HG02970 (cell line): ENCODE data around the gene SLC35A4.
"Not testable (repeated sequence)": the region's sequence is repeated elsewhere in the genome, so short reads cannot be mapped to it uniquely, and the experiment has no call there.

Experiments
- ATAC-seq: cut with Tn5 transposase; IDR thresholded peaks from one replicate; pipeline ENCODE4 v1.9.1; 2021; ENCODE audit warnings: mild to moderate bottlenecking, moderate library complexity, moderate number of reproducible peaks; ENCODE audit not compliant: unreplicated experiment, low FRiP score

SLC35A4 gene

DNA sequence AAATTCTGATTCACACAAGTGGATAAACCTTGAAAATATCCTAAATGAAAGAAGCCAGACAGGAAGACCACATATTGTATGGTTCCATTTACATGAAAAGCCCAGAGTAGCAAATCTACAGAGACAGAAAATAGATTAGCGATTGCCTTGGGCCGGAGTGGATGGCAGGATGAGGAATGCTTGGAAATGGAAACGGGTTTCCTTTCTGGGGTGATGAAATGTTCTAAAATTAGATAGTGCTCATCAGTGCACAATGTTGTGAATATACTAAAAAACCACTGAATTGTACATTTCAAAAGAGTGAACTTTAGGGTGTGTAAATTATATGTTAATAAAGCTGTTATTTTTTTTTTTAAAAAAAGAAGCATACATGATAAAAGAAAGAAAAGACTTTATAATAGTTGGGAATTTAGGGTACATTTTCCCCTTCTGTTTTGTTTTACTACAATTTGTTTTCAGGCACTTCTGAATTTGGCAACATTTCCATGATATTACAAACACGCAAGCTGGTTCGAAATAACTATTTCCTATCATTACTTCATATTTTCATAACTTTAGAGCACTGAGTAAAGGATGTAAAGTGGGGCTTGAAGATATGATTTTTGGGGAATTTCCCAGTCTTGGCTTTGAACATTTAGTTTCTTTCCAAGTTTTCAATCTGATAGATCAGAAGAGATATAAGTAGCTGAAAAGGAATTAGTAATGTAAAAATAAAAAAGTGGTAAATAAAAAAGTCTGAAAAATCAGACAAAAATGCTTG is 23.9 kb downstream of the SLC35A4 start:
- ATAC-seq: no peak

DNA sequence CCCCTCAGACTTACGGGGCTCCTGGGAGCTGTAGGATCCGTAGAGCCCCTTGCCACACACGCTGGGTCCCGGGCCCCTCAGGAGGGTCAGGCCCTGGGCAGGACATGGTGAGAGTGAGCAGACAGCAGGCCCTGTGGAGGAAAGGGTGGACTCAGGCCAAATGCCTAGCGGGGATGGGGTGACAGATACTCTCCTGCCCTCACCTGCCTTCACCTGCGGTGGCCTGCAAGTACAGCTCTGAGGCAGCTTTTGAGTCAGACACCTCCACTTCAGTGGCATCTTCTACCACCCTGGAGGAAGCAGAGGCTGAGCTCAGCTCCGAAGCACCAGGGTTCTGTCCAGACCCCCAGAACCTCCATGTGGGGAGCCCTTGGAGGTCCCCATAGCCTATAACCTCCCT is 26.2 kb downstream of the SLC35A4 start:
- no peak for ATAC-seq

DNA sequence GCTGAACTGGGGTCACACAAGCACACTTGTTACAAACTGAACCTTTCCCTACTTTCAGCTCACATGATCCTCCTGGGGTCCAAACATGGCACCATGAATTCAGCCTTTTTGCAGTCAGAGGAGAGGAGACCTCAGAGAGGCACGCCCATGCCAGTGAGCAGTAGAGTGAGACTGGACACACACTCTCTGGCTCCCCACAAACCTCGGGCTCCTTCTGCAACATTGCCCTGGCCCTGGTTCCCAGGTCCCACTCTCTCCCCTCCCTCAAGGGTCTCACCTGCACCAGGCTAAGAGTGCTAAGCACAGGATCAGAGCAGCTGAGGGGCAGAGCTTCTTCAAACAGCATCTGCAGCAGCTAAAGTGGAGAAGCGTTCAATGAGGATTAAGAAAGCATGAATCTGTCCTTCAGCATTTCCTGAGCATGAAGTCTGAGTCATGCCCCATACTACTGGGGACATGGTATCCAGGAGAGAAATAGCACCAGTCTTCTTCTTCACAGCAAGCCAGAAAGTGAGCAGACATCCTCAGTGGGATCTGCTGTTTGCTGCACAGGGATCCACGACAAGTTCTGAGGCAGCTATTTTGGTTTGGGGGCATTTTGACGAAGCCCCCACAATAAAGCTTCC is 27.2 kb downstream of the SLC35A4 start:
- no peak for ATAC-seq

DNA sequence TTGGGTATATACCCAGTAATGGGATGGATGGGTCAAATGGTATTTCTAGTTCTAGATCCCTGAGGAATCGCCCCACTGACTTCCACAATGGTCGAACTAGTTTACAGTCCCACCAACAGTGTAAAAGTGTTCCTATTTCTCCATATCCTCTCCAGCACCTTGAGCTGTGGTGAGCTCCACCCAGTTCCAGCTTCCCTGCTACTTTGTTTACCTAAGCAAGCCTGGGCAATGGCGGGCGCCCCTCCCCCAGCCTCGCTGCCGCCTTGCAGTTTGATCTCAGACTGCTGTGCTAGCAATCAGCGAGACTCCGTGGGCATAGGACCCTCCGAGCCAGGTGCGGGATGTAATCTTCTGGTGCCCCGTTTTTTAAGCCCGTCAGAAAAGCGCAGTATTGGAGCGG is 28.4 kb downstream of the SLC35A4 start:
- ATAC-seq: not testable (repeated sequence)

DNA sequence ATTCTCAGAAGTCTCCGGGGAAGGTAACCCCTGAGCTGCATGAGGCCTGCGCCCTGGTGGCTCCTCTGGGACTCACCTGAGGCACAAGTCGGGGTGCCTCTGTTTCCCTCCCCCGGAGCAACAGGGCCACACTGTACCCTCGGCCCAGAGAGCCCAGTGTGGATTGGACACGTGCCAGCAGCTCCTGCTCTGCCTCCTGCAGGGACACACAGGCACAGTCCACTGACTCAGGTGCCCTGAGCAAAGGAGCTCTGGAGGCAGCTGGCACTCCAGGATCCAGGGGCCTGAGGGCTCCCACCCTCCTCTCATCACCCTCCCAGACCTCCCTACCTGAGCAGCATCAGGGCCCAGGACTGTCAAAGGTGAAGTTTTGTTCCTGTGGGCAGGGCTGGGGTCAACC is 29.5 kb downstream of the SLC35A4 start:
- ATAC-seq: no peak

DNA sequence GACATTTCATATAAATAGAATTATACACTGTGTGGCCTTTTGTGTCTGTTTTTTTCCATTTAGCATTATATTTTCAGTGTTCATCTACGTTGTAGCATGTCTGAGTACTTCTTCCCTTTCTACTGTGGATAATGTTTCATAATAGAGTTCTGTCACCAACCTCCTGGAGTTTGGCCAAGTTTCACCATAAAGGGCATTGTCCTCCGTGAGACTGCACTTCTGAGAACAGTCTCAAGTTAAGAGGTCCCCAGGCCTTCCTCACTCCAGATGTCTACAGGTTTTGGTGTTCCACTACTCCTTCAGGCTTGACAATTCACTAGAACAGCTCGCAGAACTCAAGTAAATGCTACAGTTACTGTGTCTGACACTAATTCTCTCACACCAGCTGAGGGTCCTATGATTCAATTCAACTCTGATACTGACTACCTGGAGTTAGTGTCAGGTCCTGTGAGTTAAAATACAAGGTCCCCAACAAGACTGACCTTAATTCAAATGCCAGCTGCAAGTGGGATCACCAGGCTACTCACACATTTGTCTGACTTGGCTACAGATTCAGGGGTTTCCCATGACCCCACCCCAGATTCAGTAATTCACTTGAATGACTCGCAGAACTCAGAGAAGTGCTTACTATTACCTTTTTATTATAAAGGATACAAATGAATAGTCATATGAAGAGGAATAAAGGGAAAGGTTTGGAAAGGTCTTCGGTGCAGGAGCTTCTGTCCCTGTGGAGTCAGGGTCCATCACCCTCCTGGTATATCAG is 31.1 kb downstream of the SLC35A4 start:
- no peak for ATAC-seq

DNA sequence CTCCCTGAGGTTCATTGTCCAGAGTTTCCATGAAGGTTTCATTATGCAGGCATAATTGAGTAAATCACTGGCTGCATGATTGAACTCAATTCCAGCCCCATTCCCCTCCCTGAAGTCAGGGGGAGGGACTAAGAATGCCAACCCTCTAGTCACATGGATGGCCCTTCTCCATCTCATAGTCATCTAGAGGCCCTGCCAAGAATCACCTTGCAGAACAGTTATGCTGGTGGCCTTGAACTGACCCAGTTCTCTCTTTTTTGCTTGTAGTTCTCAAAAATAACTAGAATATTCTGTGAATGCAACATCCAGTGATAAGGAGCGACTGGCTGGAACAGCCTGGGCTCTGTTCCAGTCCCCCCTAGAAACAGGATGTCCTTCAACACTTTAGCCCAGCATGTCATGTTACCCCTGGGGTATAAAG is 31.7 kb downstream of the SLC35A4 start:
- no peak for ATAC-seq

DNA sequence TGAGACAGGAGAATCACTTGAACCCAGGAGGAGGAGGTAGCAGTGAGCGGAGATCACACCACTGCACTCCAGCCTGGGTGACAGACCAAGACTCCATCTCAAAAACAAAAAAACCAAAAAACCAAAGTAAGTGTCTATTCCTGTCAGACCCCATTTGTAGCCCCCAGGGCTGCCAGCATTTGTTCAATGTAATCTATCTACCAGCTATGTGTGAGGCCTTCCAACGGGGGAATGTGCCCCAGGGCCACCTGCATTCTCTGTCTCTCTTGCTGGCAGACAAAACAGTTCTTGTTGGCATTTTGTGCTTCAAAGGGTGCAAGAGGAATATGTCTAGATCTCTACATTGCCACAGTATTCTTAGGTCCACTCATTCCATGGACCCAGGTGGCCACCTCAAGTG is 34.2 kb downstream of the SLC35A4 start:
- no peak for ATAC-seq

DNA sequence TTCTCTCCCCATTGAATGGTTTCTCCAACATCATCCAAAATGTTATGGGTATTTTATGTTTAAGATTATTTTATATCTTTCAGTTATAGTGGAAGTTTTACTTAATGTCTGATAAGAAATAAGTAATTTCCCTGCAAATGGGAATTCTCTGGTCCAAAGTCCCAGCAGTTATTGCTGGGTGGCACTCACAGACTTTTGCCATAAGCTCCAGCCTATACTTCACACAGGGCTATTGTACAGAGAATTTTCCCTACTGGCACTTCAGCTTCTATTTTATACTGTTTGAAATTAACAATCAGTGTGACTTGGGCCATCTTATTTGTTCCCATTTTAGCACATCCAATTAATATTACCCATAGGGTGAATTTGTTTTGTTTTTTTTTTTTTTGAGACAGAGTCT is 35.5 kb downstream of the SLC35A4 start:
- ATAC-seq: no peak

DNA sequence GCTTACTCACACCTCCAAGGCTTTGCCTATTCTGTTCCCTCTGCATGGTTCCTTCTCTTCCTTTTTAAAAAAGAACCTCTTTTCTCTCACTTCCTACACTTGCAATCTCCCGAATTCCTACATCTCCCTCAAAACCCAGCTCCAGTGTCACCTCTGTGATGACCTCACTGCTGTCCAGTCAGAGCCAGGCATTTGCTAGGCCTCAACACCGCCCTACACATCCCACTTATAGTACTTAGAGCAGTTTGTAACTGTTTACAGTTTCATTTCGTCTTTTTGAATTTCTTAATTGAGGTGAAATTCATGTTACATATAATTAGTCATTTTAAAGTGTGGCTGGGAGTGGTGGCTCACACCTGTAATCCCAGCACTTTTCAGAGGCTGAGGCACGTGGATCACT is 37.5 kb downstream of the SLC35A4 start:
- no peak for ATAC-seq

DNA sequence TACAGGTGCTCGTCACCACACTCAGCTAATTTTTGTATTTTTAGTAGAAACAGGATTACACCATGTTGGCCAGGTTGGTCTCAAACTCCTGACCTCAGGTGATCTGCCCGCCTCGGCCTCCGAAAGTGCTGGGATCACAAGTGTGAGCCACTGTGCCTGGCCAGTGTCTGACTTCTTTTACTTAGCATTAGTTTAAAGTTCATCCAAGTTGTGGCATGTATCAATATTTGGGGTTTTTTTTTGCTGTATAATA is 38.7 kb downstream of the SLC35A4 start:
- ATAC-seq: not testable (repeated sequence)

DNA sequence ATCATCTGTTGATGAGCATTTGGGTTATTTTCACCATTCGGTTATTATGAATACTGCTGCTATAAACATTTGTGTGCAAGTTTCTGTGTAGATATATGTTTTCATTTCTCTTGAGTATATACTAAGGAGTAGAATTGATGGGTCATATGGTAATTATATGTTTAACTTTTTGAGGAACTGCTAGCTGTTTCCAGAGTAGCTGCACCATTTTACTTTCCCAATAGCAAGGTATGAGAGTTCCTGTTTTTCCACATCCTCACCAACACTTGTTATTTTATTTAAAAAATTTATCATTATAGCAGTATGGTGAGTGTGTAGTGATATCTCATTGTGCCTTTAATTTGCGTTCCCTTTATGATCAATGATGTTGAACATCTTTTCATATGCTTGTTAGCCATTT is 39.1 kb downstream of the SLC35A4 start:
- no peak for ATAC-seq

DNA sequence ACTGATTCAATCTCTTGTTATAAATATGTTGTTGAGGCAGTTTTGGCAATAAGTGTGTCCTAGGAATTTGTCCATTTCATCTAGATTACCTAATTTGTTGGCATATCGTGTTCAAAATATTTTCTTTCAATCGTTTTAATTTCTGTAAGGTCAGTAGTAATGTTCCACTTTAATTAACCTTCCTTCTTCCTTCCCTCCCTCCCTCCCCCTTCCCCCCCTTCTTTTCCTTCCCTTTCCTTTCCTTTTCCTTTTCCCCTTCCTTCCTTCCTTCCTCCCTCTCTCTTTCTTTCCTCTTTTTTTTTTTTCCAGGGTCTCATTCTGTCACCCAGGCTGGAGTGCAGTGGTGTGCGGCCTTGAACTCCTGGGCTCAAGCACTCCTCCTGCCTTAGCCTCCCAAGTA is 41.3 kb downstream of the SLC35A4 start:
- ATAC-seq: no peak

DNA sequence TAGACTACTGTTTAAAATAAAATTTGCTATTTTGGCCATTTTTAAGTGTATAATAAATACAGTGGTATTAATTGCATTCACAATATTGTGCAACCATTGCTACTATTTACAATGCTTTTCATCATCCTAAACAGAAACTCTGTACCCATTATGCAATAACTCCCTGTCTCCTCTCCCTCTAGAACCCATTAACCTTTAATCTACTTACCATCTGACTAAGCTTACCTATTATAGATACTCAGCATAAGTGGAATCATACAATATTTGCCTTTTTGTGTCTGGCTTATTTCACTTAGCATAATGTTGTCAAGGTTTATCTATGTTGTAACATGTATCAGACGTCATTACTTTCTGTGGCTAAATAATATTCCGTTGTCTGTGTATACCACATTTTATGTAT is 42.4 kb downstream of the SLC35A4 start:
- no peak for ATAC-seq

DNA sequence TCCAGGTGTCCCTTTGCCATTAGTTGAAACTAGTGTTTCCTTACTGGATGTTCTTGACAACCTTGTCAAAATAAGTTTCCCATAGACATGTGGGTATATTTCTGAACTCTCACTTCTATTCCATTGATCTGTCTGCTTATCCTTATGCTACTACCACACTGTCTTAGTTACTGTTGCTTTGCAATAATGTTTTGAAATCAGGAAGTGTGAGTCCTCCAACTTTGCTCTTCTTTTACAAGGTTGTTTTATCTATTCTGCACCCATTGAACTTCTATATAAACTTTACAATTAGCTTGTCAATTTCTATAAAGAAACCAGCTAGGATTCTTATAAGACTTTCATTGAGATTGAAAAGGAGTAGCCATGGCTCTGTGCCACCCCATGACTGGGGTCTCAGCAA is 44.1 kb downstream of the SLC35A4 start:
- ATAC-seq: no peak

DNA sequence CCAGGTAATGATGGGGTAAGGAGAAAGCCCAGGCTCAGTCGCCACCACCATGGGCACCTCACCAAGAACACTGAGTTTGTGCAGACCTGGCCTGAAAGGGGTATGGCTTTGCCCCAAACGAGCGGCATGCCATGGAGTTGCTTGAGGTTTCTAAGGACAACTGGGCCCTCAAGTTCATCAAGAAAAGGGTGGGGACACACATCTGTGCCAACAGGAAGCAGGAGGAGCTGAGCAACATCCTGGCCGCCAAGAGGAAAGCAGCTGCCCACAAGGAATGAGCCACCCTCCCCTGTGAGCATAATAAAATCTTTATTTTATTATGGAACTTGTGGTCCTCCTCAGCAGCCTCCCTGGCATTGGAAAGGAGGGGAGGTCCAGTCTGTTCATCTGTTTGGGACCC is 44.5 kb downstream of the SLC35A4 start:
- no peak for ATAC-seq

DNA sequence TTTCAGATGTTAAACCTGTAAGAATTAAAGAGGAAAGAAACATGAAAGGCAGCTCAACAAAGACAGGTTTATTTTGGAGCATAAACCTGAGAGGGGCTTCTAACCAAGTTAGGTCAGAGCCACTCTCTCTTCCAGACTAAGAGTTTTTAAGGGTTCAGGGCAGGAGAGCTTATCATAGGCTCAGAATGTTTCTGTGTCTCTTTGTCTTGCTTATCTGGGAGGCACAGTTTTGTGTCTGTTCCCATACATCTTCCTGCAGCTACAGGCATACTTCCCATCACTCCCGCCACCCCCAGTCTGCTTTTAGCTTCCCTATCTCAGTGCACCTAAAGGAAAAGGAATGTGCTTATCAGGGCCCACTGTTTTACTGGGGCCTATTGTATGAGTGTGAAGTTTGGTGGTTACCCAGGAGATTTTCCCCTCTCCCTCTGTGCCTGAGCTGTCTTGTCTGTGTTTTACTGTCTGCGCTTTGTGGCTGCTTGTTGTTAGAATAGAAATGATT is 46.4 kb downstream of the SLC35A4 start:
- ATAC-seq: no peak
